ENCODE data around the gene ALG8.
"Not testable (repeated sequence)": the region's sequence is repeated elsewhere in the genome, so short reads cannot be mapped to it uniquely, and the experiment has no call there.

ALG8 gene

DNA sequence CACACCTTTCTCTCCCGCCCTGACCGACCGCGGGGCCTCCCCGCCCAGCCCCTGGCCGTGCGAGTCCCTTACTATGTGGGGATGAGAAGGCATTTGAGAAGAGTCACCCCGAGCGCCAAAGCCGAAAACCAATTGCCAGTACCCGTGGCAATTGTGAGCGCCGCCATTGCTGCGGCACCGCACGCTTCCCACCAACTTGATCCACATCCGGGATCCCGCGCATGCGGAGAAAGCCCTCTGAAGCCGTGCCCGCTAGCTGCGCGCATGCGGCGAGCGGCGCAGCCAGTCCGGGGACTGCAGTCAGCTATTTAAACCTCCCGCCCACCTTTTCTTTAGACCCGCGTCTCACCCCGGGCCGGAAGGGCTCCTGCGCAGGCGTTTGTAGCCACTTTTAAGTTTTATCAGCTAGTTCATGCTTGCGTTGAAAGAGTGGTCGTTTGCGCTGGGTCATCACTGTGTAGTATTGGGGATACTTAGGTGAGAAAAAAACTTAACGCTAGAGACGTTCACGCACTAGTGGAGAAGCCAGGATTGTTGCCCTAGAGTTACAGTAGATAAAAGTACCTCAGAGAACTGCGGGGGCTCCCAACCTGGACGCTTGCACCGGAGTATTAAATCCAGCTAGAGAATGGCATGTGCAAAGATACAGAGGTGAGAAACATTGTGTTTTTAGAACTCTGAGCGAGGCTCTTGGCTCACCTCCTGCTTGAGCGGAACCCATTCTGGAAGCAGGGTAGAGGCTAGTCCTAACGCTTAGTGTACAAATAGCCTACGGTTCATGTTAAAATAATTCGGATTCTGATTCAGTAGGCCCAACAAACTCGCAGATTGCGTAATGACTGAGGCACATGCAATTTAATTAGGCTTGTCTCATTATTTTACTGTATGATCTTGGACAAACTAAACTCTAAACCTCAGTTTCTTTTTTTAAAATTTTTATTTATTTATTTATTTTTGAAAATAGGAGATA lies at the start of gene ALG8:
ALG8 (minus strand) TSS at position 205 of the 970 bp plus-strand sequence; CDS start at position 167, 38 bp downstream.
- DNase-seq = peak; percentile 59

DNA sequence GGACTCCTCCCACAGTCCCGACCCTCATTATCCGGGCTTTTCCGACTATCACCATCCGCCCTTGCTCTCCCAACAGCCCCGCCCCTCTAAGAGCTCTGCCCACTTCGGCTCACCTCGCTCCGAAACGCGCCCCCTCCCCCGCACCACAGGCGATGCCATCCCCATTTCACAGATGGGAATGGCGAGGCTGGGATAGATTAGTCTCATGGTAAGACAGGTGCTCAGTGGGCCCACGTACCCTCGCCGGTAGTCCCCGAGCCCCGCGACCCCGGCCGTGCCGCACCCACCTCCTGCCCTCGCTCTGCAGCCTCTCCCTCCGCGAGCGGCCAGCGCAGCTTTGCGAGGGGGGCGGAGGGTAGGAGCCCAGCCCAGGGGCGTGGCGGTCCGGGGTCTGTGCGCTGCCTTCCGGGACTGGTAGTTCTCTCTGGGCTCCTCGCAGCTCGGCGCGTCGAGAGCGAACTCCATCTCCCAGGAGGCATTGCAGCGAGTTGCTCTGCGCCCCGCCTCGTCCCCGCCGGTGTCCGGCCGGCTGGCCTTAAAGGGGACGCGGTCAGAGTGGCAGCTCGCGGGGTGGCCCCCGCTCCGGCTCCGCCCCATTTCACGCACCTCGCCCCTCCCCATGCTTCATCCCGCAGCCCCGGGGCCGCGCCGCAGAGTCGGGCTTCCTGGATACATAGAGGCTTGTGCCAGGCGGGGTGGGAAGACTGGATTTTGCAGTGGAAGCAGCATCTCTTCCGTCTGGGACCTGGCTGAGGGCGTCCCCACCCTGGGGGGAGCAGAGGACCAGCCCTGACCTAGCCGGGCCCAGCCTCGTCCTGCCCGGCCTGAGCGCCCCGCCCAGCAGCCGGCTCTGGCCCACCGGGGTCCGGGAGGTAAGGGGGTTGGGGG lies 49.1 kb upstream of the ALG8 start, which contains the start of the genes KCTD21 and USP35:
KCTD21 (minus strand) TSS at position 341 of the 888 bp plus-strand sequence. CDS start 14,072 bp downstream, outside the sequence.
USP35 (plus strand) TSS at position 634 of the 888 bp plus-strand sequence. CDS start 7,327 bp downstream, outside the sequence.
- DNase-seq = peak; percentile 69

DNA sequence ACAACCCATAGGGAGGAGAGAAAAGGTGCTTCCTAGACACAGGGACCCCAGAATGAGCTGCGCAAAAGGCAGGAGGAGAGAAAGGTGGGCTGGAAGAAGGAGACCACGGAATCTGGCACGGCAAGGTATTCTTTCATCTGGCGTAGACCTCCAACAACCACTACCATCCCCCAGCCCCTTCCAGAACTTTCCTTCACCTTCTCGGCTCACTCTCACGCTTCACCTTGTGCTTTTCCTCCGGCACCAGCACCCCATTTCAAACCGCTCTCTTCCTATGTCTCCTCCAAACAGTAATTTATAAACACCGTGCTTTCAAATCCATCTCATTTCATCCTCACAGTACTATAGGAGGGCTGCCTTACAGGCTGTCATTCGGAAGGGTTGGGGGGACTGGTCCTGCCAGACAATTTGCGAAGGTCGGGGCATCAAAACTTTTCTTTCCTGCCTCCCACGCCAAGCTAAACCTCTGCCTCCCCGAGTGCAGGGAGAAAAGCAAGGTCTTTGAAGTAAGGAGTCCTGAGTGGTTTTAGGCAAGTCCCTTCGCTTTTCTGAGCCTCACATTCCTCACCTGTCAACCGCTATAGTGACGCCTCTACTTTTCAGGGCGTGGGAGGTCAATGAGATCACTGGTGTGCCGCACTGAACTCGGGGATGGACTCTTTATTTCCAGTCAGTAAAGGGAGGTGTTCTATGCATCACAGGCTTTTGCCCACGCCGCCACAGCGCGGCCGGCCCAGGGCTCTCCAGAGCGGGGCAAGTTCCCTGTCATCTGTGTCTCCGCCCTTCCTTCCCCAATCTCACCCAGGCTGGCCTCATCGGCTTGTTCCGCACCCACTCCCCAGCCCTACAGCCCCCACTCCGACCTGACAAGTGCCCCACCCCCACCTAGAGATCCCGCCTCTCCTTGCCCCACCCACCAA lies 48.2 kb upstream of the ALG8 start:
- DNase-seq = peak; percentile 39

DNA sequence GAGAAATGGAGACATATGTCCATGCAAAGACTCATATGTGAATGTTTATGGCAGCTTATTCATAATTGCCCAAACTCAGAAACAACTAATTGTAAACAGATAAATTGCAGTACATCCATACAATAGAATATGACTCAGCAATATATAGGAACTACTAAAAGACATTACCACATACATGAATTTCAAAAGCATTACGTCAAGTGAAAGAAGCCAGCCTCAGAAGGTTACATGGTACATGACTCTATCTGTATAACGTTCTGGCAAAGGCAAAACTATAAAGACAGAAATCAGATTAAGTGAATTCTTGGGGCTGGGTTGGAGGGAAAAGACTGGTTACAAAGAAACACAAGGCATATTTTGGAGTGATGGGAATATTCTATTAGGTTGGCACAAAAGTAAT lies 41.8 kb upstream of the ALG8 start:
- no peak for DNase-seq

DNA sequence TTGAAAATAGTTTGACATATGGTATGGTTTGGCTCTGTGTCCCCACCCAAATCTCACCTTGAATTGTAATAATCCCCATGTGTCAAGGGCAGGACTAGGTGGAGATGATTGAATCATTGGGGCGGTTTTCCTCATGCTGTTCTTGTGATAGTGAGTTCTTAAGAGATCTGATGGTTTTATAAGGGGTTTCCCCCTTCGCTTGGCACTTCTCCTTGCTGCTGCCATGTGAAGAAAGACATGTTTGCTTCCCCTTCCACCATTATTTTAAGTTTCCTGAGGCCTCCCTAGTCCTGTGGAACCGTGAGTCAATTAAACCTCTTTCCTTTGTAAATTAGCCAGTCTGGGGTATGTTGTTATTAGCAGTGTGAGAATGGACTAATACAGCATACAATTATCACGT lies 41.3 kb upstream of the ALG8 start:
- no peak for DNase-seq

DNA sequence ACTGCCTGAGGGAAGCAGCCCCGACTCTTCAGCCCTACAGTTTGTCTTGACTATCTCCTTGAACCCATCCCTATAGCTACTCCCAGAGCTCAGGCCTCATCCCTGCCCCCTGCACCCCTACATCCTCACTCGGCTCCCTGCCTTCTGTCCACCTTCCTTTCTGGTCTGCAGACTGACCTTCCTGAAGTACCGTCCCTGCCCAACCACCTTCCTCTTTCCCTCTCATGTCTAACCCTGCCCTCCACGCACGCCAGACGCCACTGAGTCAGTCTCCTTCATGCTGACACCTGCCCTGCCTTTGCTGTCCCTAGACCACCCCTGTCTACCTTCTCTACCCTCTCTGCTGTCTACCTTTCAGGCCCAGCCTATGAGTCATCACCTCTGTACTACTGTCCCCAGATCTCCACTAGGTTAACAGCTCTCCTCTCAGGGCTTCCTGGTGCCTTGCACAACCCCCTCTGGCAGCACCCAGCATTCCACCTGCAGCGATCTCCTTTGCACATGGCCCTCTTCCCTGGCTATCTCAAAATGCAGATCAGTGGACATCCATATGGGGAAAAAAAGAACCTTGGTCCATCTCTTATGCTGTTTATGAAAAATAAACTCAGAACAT lies 40.1 kb upstream of the ALG8 start:
- DNase-seq = no peak

DNA sequence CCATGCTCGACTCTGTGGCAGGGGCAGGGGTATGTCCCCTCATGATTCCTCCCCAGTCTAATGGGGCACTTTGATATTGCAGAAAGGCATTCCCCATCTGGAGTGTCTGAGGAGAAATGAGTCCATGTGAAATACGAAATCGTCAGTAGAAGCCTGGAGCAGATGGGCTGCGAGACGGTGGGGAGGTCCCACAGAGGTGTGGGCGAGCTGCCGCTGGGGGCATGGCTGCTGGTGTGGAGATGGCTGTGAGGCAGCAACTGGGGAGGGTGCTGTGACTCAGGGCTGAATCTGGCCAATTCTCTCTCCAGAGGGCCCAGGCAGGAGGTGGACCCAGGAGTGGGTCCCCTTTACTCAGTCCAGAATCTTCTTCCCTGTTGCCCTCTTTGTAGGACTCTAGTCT lies 37.8 kb upstream of the ALG8 start:
- no peak for DNase-seq

DNA sequence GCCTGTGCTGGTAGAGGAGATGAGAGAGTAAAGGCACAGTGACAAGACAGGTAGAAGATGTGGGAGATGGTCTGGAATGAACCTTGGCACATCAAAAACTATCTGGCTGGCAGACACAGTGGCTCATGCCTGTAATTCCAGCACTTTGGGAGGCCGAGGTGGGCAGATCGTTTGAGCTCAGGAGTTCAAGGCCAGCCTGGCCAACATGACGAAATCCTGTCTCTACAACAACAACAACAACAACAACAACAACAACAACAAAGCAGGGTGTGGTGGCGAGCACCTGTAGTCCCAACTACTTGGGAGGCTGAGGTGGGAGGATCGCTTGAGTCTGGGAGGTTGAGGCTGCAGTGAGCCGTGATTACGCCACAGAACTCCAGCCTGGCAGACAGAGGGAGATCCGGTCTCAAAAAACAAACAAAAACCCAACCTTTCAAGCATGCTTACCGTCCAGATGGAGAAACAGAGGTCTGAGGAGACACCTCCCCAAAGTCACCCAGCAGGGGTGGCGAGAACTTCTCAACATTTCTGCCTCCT lies 37.2 kb upstream of the ALG8 start:
- no peak for DNase-seq

DNA sequence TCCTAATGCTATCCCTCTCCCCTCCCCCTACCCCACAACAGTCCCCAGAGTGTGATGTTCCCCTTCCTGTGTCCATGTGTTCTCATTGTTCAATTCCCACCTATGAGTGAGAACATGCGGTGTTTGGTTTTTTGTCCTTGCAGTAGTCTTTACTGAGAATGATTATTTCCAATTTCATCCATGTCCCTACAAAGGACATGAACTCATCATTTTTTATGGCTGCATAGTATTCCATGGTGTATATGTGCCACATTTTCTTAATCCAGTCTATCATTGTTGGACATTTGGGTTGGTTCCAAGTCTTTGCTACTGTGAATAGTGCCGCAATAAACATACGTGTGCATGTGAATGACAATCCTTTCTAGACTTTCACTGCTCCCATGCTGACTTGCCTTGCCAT lies 36.4 kb upstream of the ALG8 start:
- not testable (repeated sequence) for DNase-seq

DNA sequence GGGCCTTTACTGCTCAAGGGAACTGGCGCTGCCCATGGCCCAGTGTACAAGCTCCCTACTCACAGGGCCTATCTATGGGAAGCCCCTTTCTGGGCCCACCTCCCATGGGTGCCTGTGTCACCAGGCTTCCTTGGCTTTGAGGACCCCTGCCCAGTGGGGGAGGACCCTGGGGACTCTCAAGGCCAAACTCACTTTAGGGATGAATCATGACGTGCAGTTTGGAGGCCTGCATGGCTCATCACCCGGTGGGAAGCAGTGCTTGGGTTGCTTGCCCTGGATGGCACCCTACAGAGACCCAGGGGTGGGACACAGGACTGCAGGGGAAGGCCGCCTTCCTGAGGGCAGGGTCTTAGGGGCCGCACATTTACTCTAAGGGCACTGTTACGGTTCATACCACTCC lies 32.5 kb upstream of the ALG8 start:
- no peak for DNase-seq

DNA sequence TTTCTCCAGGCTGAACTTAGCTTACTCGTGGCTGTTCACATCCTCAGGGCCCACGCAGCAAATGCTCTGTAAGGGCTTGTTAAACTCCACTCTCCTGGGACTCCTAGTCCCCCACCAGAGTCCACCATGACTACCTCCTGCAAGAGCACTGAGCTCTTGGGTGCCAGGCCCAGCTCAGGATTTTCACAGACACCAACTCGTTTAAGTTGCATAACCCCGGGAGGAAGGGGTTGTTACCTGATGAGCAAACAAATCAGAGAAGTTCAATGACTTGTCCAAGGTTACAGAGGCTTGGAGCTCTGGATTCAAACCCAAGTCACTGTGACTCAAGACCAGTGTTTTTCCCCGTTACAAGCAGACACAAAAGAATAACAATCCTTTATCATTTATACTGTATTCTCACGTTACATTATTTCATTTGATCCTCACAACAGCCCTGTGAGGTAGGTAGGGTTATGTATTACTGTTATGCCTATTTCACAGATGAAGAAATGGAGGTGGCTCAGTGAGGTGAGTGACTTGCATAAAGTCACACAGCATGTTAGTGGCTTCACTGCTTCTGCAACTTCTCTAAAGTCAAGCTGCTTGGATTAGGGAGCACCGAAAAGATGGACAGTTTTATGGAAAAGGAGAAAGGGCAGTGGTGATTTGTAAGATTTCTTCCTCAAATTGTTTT lies 31.6 kb upstream of the ALG8 start:
- DNase-seq = no peak

DNA sequence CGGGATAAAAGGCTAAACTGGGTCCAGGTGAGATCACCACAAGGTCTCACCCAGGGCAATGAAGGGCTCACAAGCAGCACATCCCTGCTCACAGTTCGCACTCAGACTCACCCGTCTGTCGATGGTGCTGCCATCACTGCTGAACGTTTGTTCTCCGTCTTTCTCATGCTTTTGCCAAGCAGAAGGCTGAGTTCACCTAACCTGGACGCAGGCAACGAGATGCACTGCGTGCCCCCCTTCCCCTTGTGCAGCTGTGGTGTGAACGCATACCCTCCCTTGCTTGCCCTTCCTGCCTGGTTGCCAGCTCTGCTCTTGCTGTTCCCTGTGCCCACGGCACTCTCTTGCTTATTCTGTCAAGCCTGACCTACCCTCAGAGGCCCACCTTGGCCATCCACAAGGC lies 31.0 kb upstream of the ALG8 start:
- no peak for DNase-seq

DNA sequence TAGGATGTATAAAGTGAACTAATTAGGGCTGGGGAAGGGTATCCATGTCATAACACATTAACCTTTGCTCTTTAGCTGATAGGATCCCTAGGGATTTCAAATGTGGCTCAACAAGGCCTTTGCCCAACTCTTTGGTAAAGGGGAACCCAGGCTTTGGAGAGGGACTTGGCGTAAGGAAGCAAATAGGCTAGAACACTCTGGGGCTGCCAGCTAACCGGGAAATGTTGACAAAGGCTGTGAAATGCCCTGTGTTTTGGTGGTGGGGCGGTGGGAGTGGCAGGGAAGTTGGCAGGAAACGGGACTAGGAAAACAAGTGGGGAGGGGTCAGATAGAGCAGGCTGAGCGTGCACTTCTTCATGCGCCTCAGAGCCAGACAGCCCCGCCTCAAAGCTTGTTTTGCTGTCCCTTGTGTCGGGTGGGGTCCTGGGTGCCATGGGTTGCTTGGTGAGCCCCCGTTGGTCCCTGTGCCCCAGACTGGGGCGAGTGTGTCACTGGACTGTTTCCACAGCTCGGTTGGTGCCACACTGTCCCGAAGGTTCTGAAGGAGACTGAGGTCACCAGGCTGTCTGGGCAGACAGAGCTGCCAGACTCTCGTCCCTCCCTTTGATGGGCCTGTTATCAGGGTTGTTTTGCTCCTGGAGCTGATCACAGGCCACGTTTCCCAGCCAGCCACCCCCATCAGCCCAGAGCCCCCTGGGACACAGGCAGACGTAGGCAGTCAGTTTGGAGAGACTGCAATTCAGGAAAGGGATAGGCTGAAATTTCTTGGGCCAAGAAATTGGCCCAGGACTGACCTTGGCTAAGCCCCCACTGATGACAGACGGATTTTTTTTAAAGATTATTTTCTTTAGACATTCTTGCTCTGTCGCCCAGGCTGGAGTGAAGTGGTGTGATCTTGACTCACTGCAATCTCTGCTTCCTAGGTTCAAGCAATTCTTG lies 29.4 kb upstream of the ALG8 start:
- DNase-seq = peak; percentile 23

DNA sequence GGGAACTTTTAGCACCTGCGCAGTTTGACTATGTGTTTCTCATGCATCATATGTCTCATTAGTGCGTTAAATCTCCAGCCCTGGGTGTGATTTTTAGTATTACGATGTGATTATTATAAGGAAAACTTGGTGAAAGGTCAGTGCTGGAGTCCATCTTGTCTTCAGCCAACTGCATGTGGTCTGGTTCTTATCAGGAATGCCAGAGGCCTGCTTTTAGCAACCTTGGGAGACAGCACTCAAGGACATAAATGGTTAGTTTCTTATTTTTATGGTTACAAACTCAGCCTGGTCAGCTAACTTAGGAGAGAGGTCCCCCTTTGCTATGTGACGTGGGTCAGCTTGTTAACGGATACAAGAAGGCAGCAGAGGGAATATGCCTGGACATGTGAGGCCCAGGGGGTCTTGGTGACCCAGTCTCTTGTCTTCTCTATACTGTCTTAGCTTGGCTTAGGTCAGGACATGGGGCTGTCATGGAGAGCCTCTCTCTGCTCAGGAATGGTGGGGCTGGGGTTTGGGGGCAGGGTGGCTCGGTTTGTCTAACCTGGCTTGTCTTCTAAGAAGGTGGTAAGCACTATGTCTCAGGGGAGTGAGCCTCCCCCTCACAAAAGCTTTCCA lies 27.5 kb upstream of the ALG8 start:
- DNase-seq = no peak

DNA sequence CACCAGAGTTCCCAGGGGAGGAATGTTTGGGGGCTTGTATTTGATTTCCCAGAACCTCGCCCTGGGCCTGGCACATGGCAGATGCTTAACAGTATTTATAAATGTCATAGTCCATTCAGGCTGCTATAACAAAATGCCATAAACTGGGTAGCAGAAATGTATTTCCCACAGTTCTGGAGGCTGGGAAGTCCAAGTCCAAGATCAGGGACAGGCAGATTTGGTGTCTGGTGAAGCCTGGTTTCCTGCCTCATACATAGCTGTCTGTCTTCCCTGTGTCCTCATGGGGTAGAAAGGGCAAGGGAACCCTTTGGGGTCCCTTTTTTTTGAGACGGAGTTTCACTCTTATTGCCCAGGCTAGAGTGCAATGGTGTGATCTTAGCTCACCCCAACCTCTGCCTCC lies 25.0 kb upstream of the ALG8 start:
- DNase-seq = no peak

DNA sequence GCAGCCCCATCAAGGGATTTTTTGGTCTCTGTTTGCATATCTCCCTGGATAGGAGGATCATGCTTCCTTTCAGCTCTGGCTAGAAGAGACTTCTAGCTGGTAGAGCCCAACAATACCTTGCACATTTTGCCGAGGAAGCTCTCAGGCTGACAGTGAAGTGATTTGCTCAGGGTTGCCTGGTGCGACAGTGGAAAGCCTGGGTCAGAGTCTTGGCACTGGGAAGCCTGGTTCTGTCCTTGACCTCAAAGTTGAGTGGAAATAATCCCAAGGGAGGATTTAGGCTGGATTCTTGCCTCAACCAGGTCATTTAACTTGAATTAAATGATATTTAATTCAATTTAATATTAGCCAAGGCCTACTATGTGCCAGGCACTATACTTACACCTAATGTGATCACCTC lies 24.4 kb upstream of the ALG8 start:
- DNase-seq = no peak

DNA sequence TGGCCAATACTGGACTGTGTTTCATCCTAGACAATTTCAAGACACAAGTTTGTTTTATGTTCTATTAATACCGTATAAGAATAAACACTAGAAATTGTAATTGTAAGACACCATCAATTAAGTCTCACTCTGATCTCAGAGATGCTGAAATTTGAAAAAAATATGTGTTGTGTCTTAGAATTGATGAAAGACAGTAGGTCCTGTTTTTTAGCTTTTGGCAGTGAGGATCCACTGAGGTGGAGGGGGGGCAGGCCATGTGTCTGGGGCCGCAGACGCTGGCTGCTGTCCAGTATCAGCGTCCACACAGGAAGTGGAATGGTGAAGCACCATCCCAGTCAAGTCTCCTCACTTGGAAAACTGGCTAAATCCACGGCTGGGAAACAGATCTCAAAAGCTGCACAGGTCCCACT lies 22.5 kb upstream of the ALG8 start:
- DNase-seq = no peak

DNA sequence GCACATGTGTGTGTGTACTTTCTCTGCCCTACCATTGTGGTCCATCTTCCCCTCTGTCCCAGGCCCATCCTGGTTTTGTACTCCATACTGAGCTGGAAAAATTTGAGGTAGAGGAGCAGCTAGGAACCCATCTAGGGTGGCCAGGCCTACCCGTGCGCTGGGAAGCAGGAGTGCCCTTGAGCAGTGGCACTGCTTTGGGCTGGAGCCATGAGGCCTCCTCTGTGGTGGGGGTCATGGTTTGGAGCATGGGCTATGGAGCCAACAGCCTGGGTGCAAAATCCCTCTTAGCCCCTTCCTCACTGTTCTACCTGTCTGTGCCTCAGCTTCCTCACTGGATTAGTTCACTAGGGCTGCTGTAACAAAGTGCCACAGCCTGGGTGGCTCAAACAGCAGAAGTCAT lies 21.9 kb upstream of the ALG8 start:
- DNase-seq = no peak

DNA sequence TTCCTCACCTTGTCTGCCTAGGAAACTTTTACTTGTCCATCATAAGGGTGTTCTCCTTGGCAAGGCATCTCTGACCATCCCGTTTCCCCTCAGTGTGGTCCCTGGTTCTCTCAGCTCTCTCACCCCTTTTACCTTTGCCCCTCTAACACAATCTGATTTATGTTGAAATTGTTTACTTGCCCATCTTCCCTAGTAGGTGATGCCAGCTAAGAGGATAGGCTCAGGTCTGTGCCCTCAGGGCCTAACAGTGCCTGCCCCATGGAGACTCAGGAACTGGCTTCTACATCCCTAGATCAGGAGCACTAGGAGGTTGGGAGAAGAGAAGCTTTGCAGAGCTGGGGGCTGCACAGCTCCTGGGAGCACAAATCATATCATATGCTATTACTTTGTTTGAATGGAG lies 21.1 kb upstream of the ALG8 start:
- DNase-seq = no peak
